Femur (tissue), 1 donor: ENCODE measurements around the gene STRN4.

ENCODE experiments used
- DNase-seq: peaks from one replicate; pipeline ENCODE4 v3.0.0-alpha.2; 2017

Gene STRN4

GRCh38 chr19:46704379-46705076, 41.7 kb downstream of the STRN4 start:
- peak; percentile 77 for DNase-seq

GRCh38 chr19:46700704-46701103, 45.5 kb downstream of the STRN4 start:
- no peak for DNase-seq

- DNase-seq = no peak
Measured at GRCh38 chr19:46698395-46699321, 47.6 kb downstream of the STRN4 start.

GRCh38 chr19:46697204-46697960, 48.9 kb downstream of the STRN4 start:
- DNase-seq = peak; percentile 91

GRCh38 chr19:46696866-46697203, 49.4 kb downstream of the STRN4 start:
- DNase-seq = no peak

GRCh38 chr19:46696052-46696451, 50.2 kb downstream of the STRN4 start:
- DNase-seq = no peak

GRCh38 chr19:46693760-46694159, 52.5 kb downstream of the STRN4 start:
- no peak for DNase-seq

GRCh38 chr19:46692918-46693722, 53.1 kb downstream of the STRN4 start:
- DNase-seq = no peak

GRCh38 chr19:46691948-46692347, 54.3 kb downstream of the STRN4 start:
- no peak for DNase-seq

GRCh38 chr19:46691104-46691503, 55.1 kb downstream of the STRN4 start:
- DNase-seq = no peak

GRCh38 chr19:46689358-46689757, 56.9 kb downstream of the STRN4 start:
- DNase-seq = no peak

- DNase-seq = no peak
Measured at GRCh38 chr19:46687438-46688145, 58.7 kb downstream of the STRN4 start.

- DNase-seq = no peak
Measured at GRCh38 chr19:46685189-46685588, 61.1 kb downstream of the STRN4 start.

GRCh38 chr19:46678110-46678732, 68.0 kb downstream of the STRN4 start:
- DNase-seq = peak; percentile 40

GRCh38 chr19:46674416-46675178, 71.7 kb downstream of the STRN4 start:
- no peak for DNase-seq

- no peak for DNase-seq
Measured at GRCh38 chr19:46670813-46671212, 75.4 kb downstream of the STRN4 start.
